A549 (cell line): ENCODE measurements around the gene IGFN1.

ENCODE experiments used
- BHLHE40 ChIP-seq: IDR thresholded peaks from 2 replicates; pipeline ENCODE4 v1.6.1; 2012; ENCODE audit warnings: low read depth, low read length, inconsistent platforms
- CEBPB ChIP-seq, 2 experiments: fragments of >200 bp in 1 of 2; sonication (Bioruptor Twin) in 1 of 2; formaldehyde crosslinking in 1 of 2; IDR thresholded peaks; 2 replicates each; pipeline ENCODE4 v1.6.1; 2012 to 2016
- FOXS1 ChIP-seq: fragments of 250-450 bp; sonication (Bioruptor Pico); IDR thresholded peaks from 2 replicates; pipeline ENCODE4 v1.5.0; 2020; ENCODE audit warnings: mild to moderate bottlenecking, moderate library complexity
- HDAC2 ChIP-seq: fragments of 200-600 bp; sonication (generic); IDR thresholded peaks from 2 replicates; pipeline ENCODE4 v1.6.1; 2016
- KDM5A ChIP-seq: fragments of 200-600 bp; sonication (generic); IDR thresholded peaks from 2 replicates; pipeline ENCODE4 v1.6.1; 2016; ENCODE audit warnings: antibody characterized with exemption, mild to moderate bottlenecking
- MAZ ChIP-seq: fragments of 150-350 bp; IDR thresholded peaks from 2 replicates; pipeline ENCODE4 v1.6.1; 2014; ENCODE audit warnings: antibody characterized with exemption, low read depth, low read length, borderline replicate concordance
- NR3C1 ChIP-seq: fragments of >200 bp; sonication (Bioruptor Twin); formaldehyde crosslinking; IDR thresholded peaks from 3 replicates; pipeline ENCODE4 v1.6.1; 2017
- POLR2A ChIP-seq: IDR thresholded peaks from 2 replicates; pipeline ENCODE4 v1.6.1; 2012; ENCODE audit warnings: mild to moderate bottlenecking, low read length
- RFX5 ChIP-seq: fragments of 450-650 bp; IDR thresholded peaks from 2 replicates; pipeline ENCODE4 v1.7.1; 2014; ENCODE audit warnings: antibody characterized with exemption, mild to moderate bottlenecking, moderate library complexity
- TF ChIP-seq, protein P1 (sequence below): fragments of >200 bp; sonication (Bioruptor Twin); formaldehyde crosslinking; IDR thresholded peaks from 3 replicates; pipeline ENCODE4 v1.5.1; 2016
- TF ChIP-seq, protein P2 (sequence below): fragments of >200 bp; sonication (Bioruptor Twin); formaldehyde crosslinking; IDR thresholded peaks from 3 replicates; pipeline ENCODE4 v1.6.1; 2016
- TF ChIP-seq, protein P3 (sequence below): IDR thresholded peaks from 2 replicates; pipeline ENCODE4 v1.6.1; 2012

DNA sequence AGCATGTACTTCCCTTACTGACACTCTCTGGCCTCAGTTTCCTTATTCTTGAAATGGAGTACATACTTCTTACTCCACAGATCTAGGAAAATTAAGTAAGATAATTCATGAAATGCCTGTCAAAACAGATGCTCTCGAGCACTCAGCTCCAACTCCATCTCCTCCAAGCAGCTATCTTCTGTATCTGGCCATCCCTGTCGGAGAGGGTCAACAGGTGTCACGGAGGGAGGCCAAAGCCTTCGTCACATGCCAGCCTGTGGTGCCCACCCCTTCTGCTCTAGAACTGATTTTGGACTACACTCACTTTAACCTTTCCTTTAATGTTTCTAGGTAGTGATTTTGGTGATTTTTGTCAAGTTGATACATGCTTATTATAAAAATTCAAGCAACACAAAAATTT is 73.9 kb downstream of the IGFN1 start:
- no peak for TF ChIP-seq CEBPB (IDR thresholded peaks at IDR 0.05)
- TF ChIP-seq KDM5A: no peak
- TF ChIP-seq, protein P1, sequence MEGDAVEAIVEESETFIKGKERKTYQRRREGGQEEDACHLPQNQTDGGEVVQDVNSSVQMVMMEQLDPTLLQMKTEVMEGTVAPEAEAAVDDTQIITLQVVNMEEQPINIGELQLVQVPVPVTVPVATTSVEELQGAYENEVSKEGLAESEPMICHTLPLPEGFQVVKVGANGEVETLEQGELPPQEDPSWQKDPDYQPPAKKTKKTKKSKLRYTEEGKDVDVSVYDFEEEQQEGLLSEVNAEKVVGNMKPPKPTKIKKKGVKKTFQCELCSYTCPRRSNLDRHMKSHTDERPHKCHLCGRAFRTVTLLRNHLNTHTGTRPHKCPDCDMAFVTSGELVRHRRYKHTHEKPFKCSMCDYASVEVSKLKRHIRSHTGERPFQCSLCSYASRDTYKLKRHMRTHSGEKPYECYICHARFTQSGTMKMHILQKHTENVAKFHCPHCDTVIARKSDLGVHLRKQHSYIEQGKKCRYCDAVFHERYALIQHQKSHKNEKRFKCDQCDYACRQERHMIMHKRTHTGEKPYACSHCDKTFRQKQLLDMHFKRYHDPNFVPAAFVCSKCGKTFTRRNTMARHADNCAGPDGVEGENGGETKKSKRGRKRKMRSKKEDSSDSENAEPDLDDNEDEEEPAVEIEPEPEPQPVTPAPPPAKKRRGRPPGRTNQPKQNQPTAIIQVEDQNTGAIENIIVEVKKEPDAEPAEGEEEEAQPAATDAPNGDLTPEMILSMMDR: no peak
- TF ChIP-seq FOXS1 (CRISPR knock-in tag): no peak
- TF ChIP-seq MAZ: no peak
- no peak for TF ChIP-seq RFX5
- TF ChIP-seq POLR2A: no peak
- no peak for TF ChIP-seq NR3C1
- TF ChIP-seq, protein P2, sequence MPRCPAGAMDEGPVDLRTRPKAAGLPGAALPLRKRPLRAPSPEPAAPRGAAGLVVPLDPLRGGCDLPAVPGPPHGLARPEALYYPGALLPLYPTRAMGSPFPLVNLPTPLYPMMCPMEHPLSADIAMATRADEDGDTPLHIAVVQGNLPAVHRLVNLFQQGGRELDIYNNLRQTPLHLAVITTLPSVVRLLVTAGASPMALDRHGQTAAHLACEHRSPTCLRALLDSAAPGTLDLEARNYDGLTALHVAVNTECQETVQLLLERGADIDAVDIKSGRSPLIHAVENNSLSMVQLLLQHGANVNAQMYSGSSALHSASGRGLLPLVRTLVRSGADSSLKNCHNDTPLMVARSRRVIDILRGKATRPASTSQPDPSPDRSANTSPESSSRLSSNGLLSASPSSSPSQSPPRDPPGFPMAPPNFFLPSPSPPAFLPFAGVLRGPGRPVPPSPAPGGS: no peak
- TF ChIP-seq, protein P3, sequence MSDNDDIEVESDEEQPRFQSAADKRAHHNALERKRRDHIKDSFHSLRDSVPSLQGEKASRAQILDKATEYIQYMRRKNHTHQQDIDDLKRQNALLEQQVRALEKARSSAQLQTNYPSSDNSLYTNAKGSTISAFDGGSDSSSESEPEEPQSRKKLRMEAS: no peak
- no peak for TF ChIP-seq HDAC2
- TF ChIP-seq BHLHE40: no peak
